ENCODE data around the gene PNPLA2. TPM values are rescaled to one million over a fixed set of nuclear protein-coding genes. Genes with fewer than 3 reads are reported as not detected.

The PNPLA2 gene
- total RNA-seq, 1 experiment from 2014 or later, result 93.6 TPM

DNA sequence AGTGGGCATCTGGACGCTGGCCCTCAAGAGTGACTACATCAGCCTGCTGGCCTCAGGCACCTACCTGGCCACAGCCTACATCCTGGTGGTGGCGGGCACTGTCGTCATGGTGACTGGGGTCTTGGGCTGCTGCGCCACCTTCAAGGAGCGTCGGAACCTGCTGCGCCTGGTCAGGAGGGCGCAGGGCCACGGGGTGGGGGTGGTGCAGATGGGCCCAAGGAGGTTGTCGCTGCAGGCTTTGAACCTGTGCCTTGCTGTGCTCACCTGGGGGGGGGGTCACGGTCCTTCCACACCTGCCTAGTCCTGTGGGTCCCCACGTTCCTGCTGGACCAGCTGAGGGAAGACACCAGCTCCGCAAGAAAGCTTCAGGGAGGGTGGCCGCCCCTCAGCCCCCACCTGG, 17.6 kb downstream of the PNPLA2 start:
- Mint-ChIP-seq H3K27ac (ENCODE audit: unreplicated experiment) (no peak overlapping the region), H3K27me3 (ENCODE audit: insufficient read depth, unreplicated experiment) (no peaks in the 10 kb centered on the region), H3K9me3 (ENCODE audit: unreplicated experiment) (no peaks in the 10 kb centered on the region), H3K4me3 (ENCODE audit: unreplicated experiment) (no peak overlapping the region), H3K4me1 (ENCODE audit: low read depth, unreplicated experiment) (peaks cover 24% of the 10 kb centered on the region), H3K36me3 (ENCODE audit: insufficient read depth, unreplicated experiment) (peaks cover 74% of the 10 kb centered on the region)
- no peak overlapping the region for H3K4me3 ChIP-seq (ENCODE audit: low read depth, low read length)
- H3K4me1 ChIP-seq, result peaks cover 29% of the 10 kb centered on the region
- ChIA-PET POLR2A (interaction anchor here (1.0 kb wide), 1 partner anchor 17 kb away, joined by 3 read pairs; no protein-coding TSS in a partner anchor), CTCF (no interaction called here)
- intact Hi-C loops (cut with micrococcal nuclease; ENCODE audit: unreplicated experiment), result no loop called here
- H3K27me3 ChIP-seq (replicated peaks; ENCODE audit: control insufficient read depth, insufficient read depth, low read length), result no peaks in the 10 kb centered on the region
- TF ChIP-seq, protein P1, sequence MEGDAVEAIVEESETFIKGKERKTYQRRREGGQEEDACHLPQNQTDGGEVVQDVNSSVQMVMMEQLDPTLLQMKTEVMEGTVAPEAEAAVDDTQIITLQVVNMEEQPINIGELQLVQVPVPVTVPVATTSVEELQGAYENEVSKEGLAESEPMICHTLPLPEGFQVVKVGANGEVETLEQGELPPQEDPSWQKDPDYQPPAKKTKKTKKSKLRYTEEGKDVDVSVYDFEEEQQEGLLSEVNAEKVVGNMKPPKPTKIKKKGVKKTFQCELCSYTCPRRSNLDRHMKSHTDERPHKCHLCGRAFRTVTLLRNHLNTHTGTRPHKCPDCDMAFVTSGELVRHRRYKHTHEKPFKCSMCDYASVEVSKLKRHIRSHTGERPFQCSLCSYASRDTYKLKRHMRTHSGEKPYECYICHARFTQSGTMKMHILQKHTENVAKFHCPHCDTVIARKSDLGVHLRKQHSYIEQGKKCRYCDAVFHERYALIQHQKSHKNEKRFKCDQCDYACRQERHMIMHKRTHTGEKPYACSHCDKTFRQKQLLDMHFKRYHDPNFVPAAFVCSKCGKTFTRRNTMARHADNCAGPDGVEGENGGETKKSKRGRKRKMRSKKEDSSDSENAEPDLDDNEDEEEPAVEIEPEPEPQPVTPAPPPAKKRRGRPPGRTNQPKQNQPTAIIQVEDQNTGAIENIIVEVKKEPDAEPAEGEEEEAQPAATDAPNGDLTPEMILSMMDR (IDR thresholded peaks at IDR 0.05; ENCODE audit: insufficient read depth in 1 of 2, low read depth in 1 of 2, low read length in 1 of 2, severe bottlenecking in 1 of 2, unreplicated experiment in 1 of 2), result no peak
- H3K36me3 ChIP-seq (ENCODE audit: control insufficient read depth, insufficient read depth, low read length), result peaks cover 8% of the 10 kb centered on the region
- no peaks in the 10 kb centered on the region for H3K9me3 ChIP-seq
- DNase-seq, result no peak
- BruUV-seq (replicated peaks), result no TSS peak

DNA sequence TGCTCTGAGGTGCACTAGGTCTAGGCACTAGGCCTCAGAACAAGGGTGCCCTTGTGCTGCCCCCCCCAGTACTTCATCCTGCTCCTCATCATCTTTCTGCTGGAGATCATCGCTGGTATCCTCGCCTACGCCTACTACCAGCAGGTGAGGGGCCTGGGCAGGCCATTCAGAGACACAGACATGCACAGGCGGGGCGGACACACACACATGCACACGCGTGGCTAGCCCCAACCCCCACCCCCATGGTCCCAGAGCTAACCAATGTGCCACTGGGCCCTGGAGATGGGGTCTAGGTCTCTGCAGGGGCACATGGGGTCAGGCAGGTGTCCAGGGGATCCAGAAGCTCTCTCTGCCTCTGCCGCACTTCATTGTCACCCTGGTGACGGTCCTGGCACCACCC, 18.0 kb downstream of the PNPLA2 start:
- Mint-ChIP-seq H3K27ac (ENCODE audit: unreplicated experiment) (no peak overlapping the region), H3K27me3 (ENCODE audit: insufficient read depth, unreplicated experiment) (no peaks in the 10 kb centered on the region), H3K36me3 (ENCODE audit: insufficient read depth, unreplicated experiment) (peaks cover 78% of the 10 kb centered on the region), H3K9me3 (ENCODE audit: unreplicated experiment) (no peaks in the 10 kb centered on the region), H3K4me1 (ENCODE audit: low read depth, unreplicated experiment) (peaks cover 24% of the 10 kb centered on the region), H3K4me3 (ENCODE audit: unreplicated experiment) (no peak overlapping the region)
- TF ChIP-seq, protein P1 (IDR thresholded peaks at IDR 0.05; ENCODE audit: insufficient read depth in 1 of 2, low read depth in 1 of 2, low read length in 1 of 2, severe bottlenecking in 1 of 2, unreplicated experiment in 1 of 2), result no peak
- Histone ChIP-seq H3K9me3 (no peaks in the 10 kb centered on the region), H3K27me3 (replicated peaks; ENCODE audit: control insufficient read depth, insufficient read depth, low read length) (no peaks in the 10 kb centered on the region), H3K4me3 (ENCODE audit: low read depth, low read length) (no peak overlapping the region), H3K36me3 (ENCODE audit: control insufficient read depth, insufficient read depth, low read length) (peaks cover 8% of the 10 kb centered on the region), H3K4me1 (peaks cover 30% of the 10 kb centered on the region)
- DNase-seq, result no peak
- intact Hi-C loops (cut with micrococcal nuclease; ENCODE audit: unreplicated experiment), result no loop called here
- BruUV-seq (replicated peaks), result no TSS peak
- ChIA-PET CTCF (no interaction called here), POLR2A (interaction anchor here (1.0 kb wide), 1 partner anchor 17 kb away, joined by 3 read pairs; no protein-coding TSS in a partner anchor)

DNA sequence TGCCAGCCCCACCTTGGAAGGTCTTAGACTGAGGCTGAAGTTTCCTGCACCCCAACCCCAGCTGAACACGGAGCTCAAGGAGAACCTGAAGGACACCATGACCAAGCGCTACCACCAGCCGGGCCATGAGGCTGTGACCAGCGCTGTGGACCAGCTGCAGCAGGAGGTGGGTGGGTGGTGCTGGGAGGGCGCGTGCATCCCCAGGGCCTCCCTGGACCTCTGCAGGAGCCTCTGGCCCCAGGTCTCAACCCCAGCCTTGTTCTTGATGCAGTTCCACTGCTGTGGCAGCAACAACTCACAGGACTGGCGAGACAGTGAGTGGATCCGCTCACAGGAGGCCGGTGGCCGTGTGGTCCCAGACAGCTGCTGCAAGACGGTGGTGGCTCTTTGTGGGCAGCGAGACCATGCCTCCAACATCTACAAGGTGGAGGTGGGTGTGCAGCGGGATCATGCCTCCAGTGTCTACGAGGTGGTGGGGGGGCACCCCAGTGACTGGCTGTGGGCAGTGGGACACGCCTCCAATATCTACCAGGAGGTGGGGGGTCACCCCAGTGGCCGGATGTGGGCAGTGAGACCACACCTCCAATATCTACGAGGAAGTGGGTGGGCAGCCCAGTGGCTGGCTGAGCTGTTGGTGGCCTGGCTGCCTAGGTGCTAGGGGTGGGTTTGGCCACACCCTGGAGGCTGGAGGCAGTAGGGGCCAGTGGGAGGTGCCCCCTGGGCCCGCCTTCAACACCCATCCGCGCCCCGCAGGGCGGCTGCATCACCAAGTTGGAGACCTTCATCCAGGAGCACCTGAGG, 18.7 kb downstream of the PNPLA2 start:
- Mint-ChIP-seq H3K4me3 (ENCODE audit: unreplicated experiment) (no peak overlapping the region), H3K9me3 (ENCODE audit: unreplicated experiment) (no peaks in the 10 kb centered on the region), H3K27me3 (ENCODE audit: insufficient read depth, unreplicated experiment) (no peaks in the 10 kb centered on the region), H3K27ac (ENCODE audit: unreplicated experiment) (no peak overlapping the region), H3K4me1 (ENCODE audit: low read depth, unreplicated experiment) (peaks cover 19% of the 10 kb centered on the region), H3K36me3 (ENCODE audit: insufficient read depth, unreplicated experiment) (peaks cover 81% of the 10 kb centered on the region)
- CTCF ChIA-PET, result interaction anchor here (1.6 kb wide), 1 partner anchor 8 kb away, joined by 4 read pairs; no protein-coding TSS in a partner anchor
- no peak overlapping the region for H3K4me3 ChIP-seq (ENCODE audit: low read depth, low read length)
- peaks cover 24% of the 10 kb centered on the region for H3K4me1 ChIP-seq
- DNase-seq, result no peak
- peaks cover 8% of the 10 kb centered on the region for H3K36me3 ChIP-seq (ENCODE audit: control insufficient read depth, insufficient read depth, low read length)
- POLR2A ChIA-PET, result interaction anchor here (0.6 kb wide), 1 partner anchor 28 kb away, joined by 4 read pairs; no protein-coding TSS in a partner anchor
- TF ChIP-seq, protein P1 (IDR thresholded peaks at IDR 0.05; ENCODE audit: insufficient read depth in 1 of 2, low read depth in 1 of 2, low read length in 1 of 2, severe bottlenecking in 1 of 2, unreplicated experiment in 1 of 2), result no peak
- intact Hi-C loops (cut with micrococcal nuclease; ENCODE audit: unreplicated experiment), result no loop called here
- H3K27me3 ChIP-seq (replicated peaks; ENCODE audit: control insufficient read depth, insufficient read depth, low read length), result no peaks in the 10 kb centered on the region
- H3K9me3 ChIP-seq, result no peaks in the 10 kb centered on the region
- BruUV-seq (replicated peaks), result no TSS peak
